Transverse colon (tissue), 4 donors: ENCODE measurements around the gene UBE2V1.

Experiments used
- CTCF ChIP-seq, 5 experiments: fragments of 200-600 bp in 3 of 5; fragments of 450-650 bp in 2 of 5; sonication (generic) in 3 of 5; IDR thresholded peaks; 1 replicate in 2 of 5; 2 replicates in 3 of 5; pipeline ENCODE4 v1.5.1; 2016 to 2017; ENCODE audit warnings: antibody characterized with exemption in 5 of 5, inconsistent platforms in 3 of 5, mild to moderate bottlenecking in 2 of 5, moderate library complexity in 1 of 5
- EP300 ChIP-seq: sonication (generic); formaldehyde crosslinking; IDR thresholded peaks from one replicate; pipeline ENCODE4 v1.6.1; 2017; ENCODE audit warnings: antibody characterized with exemption, low read depth
- POLR2A ChIP-seq: fragments of 450-650 bp; IDR thresholded peaks from one replicate; pipeline ENCODE4 v1.6.1; 2016; ENCODE audit warnings: antibody characterized with exemption, mild to moderate bottlenecking, moderate library complexity
- POLR2AphosphoS5 ChIP-seq, 3 donors: sonication (generic); formaldehyde crosslinking; IDR thresholded peaks; one replicate each; pipeline ENCODE4 v1.6.1; 2016; ENCODE audit warnings: antibody characterized with exemption in 3 of 3

DNA sequence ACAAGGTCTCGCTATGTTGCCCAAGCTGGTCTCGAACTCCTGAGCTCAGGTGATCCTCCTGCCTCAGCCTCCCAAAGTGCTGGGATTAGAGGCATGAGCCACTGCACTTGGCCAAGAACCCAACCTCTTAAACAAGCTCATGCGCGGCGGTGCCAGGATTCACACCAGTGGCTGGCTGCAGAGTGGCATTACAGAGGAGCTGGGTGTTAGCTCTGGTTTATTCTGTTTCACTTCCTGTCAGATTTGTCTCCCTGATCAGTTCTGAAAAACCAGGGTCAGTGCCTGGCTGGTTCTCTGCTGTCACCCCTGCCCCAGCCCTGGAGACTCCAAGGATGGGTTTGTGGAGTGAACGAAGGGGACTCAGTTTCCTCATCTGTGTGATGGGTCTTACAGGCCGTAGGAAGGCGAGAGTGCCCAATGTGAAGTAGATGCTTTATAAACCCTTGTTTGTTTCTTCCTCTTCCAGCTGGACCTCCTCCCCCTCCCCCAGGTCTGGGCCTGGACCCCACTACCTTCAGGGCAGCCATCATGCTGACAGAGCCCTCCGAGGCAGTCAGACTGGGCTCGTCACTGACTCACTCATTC is 63.4 kb downstream of the UBE2V1 start:
- TF ChIP-seq CTCF (IDR thresholded peaks at IDR 0.05) (no peak), POLR2A (no peak), POLR2AphosphoS5 (IDR thresholded peaks at IDR 0.05) (no peak), EP300 (no peak)
